ENCODE data around the gene EFHC1.
A peak's percentile ranks its signal among the peaks of the same experiment; 100 is the strongest.

Gene EFHC1

GRCh38 chr6:52503851-52504781, 84.0 kb downstream of the EFHC1 start:
- DNase-seq = peak; percentile 89 to 97

- DNase-seq = no peak
Observed at GRCh38 chr6:52504782-52505136, 84.6 kb downstream of the EFHC1 start.

- no peak for DNase-seq
Observed at GRCh38 chr6:52505726-52506409, 85.7 kb downstream of the EFHC1 start.

- DNase-seq = no peak
Observed at GRCh38 chr6:52506476-52506875, 86.3 kb downstream of the EFHC1 start.

- no peak for DNase-seq
Observed at GRCh38 chr6:52507557-52508260, 87.6 kb downstream of the EFHC1 start.

- DNase-seq = no peak
Observed at GRCh38 chr6:52508261-52508739, 88.2 kb downstream of the EFHC1 start.

GRCh38 chr6:52509281-52510212, 89.4 kb downstream of the EFHC1 start:
- DNase-seq = no peak

GRCh38 chr6:52510213-52510562, 90.0 kb downstream of the EFHC1 start:
- no peak for DNase-seq

- no peak for DNase-seq
Observed at GRCh38 chr6:52511163-52511562, 91.0 kb downstream of the EFHC1 start.

- no peak for DNase-seq
Observed at GRCh38 chr6:52511572-52512151, 91.5 kb downstream of the EFHC1 start.

GRCh38 chr6:52512199-52512598, 92.1 kb downstream of the EFHC1 start:
- DNase-seq = no peak

GRCh38 chr6:52513464-52513863, 93.3 kb downstream of the EFHC1 start:
- no peak for DNase-seq

- no peak for DNase-seq
Observed at GRCh38 chr6:52513896-52514295, 93.8 kb downstream of the EFHC1 start.

GRCh38 chr6:52514514-52514913, 94.4 kb downstream of the EFHC1 start:
- no peak for DNase-seq

- DNase-seq = no peak
Observed at GRCh38 chr6:52515219-52515960, 95.2 kb downstream of the EFHC1 start.

GRCh38 chr6:52516269-52516668, 96.1 kb downstream of the EFHC1 start:
- no peak for DNase-seq

- no peak for DNase-seq
Observed at GRCh38 chr6:52516943-52517342, 96.8 kb downstream of the EFHC1 start.

- peak; percentile 41 to 89 for DNase-seq
Observed at GRCh38 chr6:52517502-52518278, 97.5 kb downstream of the EFHC1 start.

GRCh38 chr6:52518279-52518945, 98.3 kb downstream of the EFHC1 start:
- no peak for DNase-seq

GRCh38 chr6:52519618-52520017, 99.5 kb downstream of the EFHC1 start:
- no peak for DNase-seq

Measured in NCI-H446 (cell line).